Activated CD8-positive, alpha-beta memory T cell treated with anti-CD3 and anti-CD28 coated beads for 24 hours (primary cell): ENCODE data around the gene SLC25A42.
"Not testable (repeated sequence)": the region's sequence is repeated elsewhere in the genome, so short reads cannot be mapped to it uniquely, and the experiment has no call there.

Experiments
- DNase-seq: peaks from one replicate; pipeline ENCODE4 v3.0.0-alpha.2; 2020

SLC25A42 gene, protein sequence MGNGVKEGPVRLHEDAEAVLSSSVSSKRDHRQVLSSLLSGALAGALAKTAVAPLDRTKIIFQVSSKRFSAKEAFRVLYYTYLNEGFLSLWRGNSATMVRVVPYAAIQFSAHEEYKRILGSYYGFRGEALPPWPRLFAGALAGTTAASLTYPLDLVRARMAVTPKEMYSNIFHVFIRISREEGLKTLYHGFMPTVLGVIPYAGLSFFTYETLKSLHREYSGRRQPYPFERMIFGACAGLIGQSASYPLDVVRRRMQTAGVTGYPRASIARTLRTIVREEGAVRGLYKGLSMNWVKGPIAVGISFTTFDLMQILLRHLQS

DNA sequence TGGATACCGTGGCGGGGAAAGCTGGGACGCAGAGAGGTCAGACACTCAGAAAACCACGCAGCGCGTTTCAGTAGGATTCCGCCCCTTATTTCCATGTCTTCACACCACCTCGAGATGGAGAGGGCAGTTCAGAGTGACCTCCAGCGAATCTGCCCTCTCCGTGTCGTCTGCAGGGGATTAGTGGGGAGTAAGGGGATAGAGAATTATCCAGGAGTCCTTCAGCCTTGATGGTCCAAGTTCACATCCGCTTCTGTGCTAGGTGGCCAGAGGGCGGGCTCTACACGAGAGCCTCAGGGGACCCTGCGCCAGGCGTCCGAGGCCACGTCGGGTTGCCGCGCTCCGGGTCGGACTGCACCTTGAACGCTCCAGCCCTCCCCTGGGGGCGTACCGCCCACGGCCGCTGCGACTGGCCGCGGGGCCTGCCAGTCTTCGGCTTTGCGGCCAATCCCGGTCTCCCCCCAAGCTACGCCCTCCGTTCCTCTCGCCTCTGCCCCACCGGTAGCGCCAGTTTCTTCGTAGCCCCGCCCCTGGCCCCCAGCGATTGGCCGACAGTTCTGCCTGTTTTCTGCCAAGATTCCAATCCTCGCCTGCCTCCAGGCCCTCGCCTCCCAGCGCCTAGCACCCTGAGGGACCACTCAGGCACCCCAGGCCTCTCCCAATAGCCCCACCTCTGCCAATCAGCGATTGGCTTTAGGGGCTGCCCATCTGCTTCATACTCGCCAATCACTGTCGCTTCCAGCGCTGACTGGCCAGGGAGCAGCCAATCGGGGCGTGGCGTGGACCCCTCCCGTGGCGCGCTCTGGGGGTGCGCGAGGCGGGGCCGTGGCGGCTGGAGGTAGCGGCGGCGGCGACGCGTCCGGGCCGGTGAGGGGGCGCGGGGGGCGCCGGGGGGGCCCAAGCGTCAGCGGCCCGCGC, at the start of gene SLC25A42:
Gene SLC25A42, plus strand, starts transcription at position 812 of the 915 bp plus-strand sequence. CDS start 32,131 bp downstream, outside the sequence.
- DNase-seq = peak; percentile 99

GRCh38 chr19:19021115-19021514, 42.7 kb upstream of the SLC25A42 start:
- no peak for DNase-seq

- DNase-seq = no peak
Measured at GRCh38 chr19:19022380-19022961, 41.3 kb upstream of the SLC25A42 start.

DNA sequence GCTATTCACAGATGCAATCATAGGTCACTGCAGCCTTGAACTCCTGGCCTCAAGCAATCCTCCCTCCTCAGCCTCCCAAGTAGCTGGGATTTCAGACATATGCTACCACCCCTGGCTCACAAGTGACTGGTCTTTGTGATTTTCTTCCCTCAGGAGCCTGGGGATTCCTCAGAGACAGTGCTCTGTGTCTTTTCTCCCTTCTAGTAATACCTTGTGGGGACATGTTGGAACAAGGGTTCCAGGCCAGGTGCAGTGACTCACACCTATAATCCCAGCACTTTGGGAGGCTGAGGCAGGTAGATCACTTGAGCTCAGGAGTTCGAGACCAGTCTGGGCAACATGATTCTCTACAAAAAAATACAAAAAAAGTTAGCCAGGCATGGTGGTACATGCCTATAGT, 40.4 kb upstream of the SLC25A42 start:
- not testable (repeated sequence) for DNase-seq

- no peak for DNase-seq
Measured at GRCh38 chr19:19025861-19026260, 37.9 kb upstream of the SLC25A42 start.

DNA sequence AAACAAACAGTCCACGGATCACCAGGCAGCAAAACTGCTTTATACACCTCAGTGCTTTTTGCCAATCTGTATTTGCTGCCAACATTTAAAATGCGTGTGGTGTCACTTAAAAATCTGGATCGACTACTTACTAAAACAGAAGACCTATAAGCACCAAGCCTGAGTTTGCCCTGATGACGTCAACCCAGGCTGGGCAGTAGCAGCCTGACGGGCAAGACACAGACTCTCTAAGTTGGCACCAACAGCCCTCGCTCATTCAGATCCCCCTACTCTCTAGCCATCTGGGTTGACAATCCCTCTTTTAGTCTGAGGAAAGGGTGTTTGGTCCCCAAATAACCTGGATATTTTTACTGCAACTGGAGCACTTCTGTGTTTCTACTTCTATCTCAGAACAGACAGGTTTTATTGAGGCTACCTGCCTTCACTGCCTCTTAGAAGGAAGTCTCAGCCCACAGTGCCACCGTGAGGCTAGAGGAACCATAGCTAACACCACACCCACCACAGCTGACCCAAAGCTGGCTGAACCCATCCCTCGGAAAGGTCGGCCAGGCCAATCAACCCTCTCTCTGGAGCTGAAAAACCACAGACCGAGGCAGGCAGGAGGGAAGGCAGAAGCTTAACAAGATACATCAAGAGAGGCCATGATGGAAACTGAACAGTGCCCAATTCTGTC, 37.4 kb upstream of the SLC25A42 start:
- no peak for DNase-seq

DNA sequence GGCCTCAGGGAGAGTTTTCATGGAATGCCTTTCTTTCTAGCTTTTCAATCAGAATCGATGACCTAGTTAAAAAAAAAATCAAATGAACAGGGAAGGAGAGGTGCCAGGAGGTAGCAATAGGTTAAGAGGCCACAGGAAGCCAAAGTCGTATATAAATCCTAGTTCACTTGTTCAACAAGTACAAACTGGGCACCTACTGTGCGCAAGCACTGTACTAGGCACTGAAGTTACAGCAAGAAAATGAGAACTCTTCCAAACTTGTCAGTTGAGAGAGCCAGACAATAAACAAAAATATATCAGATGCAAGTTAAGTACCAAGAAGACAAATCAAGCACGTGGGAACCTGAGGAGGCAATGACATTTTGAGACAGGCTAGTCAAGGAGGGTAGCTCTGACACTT, 36.6 kb upstream of the SLC25A42 start:
- DNase-seq = no peak

DNA sequence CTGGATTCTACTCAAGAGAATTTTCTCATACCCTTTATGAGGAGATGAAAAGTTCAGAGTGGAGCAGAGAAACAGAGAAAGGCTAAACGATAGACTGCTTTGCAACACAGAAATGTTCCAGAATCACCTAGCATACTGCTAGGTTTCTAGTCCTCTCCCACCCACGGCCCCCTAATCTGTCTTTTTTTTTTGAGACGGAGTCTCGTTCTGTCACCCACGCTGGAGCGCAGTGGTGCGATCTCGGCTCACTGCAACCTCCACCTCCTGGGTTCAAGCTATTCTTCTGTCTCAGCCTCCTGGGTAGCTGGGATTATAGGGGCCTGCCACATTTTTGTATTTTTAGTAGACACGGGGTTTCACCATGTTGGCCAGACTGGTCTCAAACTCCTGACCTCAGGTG, 35.3 kb upstream of the SLC25A42 start:
- DNase-seq = no peak

GRCh38 chr19:19031891-19032290, 31.9 kb upstream of the SLC25A42 start:
- DNase-seq = no peak

GRCh38 chr19:19032420-19033175, 31.2 kb upstream of the SLC25A42 start:
- peak; percentile 90 for DNase-seq

DNA sequence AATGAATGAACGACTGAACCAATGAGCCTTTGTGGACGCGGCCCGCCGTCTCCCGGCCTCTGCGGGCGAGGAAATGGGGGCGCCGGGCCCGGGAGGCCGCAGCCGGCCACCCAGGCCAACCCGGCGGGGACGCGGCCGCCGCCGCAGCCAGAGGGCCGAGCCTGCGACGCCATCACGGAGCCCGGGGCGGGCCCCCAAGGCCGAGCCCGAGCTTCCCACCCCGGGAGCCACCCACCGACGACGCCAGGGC, 30.7 kb upstream of the SLC25A42 start:
- DNase-seq = no peak

DNA sequence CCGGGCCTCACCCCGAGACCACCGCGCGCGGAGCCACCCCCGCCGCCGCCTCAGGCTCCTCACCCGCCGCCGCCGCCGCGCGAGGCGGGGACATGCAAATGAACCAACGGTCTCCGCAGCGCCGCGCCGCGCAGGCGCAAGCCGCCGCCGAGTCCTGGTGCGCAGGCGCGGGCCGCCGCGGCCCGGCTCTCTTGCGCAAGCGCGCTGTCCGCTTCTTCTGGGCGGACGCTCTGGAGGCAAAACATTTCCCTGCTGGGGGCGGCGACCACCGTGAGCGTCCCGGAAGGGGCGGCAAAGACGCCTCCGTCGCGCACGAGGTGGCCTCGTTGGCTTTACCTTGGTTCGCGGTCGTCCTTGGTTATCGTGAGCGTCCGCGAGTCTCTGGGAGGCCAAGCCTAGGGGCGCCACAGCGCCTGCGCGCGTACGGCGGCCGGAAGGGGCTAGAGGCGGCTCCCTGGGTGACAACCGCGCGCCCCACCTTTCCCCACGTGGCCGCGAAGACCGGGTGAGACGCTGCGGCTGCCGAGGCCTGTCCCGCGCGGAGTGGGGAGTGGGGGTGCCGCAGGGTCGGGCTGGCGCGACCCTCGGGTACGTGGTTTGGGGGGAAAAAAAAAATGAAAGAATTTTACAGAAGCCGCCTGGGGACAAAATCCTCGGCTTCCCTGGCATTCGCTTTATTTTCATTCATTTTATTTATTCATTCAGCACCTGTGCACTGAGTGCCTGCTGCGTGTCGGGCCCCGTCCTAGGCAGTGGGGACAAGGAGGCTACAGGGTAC, 30.2 kb upstream of the SLC25A42 start, which contains the start of the genes ARMC6 and SUGP2:
Gene ARMC6, plus strand, starts transcription at position 178 of the 778 bp plus-strand sequence. CDS start 607 bp downstream, outside the sequence.
Gene SUGP2, minus strand, starts transcription at position 92 of the 778 bp plus-strand sequence. CDS start 2,446 bp downstream, outside the sequence.
- peak; percentile 97 for DNase-seq

DNA sequence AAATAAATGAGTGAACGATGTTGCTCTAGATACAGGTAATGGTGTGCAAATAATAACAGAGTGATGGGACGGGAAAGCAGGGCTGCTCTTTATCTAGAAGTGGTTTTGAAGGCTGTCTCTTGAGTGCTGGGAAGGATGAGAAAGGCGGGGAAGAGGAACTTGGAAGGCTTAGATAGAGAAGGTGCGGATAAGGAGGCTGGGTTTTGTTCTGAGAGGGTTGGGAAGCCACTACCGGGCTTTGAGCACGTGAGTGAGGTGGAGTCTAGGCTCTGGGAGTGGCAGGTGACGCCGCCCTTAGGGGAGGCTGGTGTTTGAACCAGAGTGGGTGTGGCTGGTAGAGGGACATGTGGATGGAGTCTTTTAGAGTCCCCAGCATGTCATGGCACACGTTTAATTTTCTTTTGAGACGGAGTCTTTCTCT, 29.6 kb upstream of the SLC25A42 start:
- DNase-seq = peak; percentile 80

GRCh38 chr19:19039901-19040300, 23.9 kb upstream of the SLC25A42 start:
- no peak for DNase-seq

DNA sequence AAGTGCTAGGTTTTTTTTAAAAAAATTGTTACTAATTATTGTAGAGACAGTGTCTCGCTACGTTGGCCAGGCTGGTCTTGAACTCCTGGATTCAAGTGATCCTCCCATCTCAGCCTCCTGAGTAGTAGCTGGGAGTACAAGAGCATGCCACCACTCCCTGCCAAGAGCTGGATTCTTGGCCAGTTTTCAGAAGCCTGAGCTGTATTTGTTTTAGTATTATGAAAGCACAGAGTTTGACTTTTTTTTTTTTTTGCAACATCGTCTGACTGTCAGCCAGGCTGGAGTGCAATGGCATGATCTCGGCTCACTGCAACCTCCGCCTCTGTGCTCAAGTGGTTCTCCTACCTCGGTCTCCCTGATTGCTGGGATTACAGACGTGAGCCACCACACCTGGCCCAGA, 23.4 kb upstream of the SLC25A42 start:
- DNase-seq = no peak

GRCh38 chr19:19042732-19043280, 21.0 kb upstream of the SLC25A42 start:
- DNase-seq = no peak

DNA sequence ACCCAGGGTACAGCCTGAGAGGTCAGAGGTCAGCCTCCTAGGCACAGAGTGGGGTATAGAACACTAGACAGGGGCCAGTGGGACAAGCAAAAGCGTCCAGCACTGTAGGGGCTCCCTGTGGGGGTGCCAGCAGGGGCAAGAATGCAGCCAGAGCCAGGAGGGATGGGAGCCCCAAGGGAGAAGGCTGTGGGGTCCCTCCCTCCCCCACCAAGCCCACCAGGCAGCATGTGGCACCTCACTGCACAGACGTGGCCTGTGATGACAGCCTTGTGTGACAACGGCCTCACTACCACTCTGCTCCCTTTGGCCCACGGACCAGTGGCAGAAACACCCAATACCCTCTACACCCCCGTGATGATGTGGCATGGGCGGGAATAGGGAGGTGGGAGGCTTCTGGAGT, 20.3 kb upstream of the SLC25A42 start:
- no peak for DNase-seq

GRCh38 chr19:19043881-19044280, 19.9 kb upstream of the SLC25A42 start:
- DNase-seq = no peak

- DNase-seq = no peak
Measured at GRCh38 chr19:19049406-19049805, 14.4 kb upstream of the SLC25A42 start.

GRCh38 chr19:19050104-19050503, 13.7 kb upstream of the SLC25A42 start:
- DNase-seq = no peak

- no peak for DNase-seq
Measured at GRCh38 chr19:19050731-19051130, 13.1 kb upstream of the SLC25A42 start.
